HG03442 (cell line): Measurements from ENCODE around the gene ENAM.
A peak's percentile ranks its signal among the peaks of the same experiment; 100 is the strongest.
"Not testable (repeated sequence)": the region's sequence is repeated elsewhere in the genome, so short reads cannot be mapped to it uniquely, and the experiment has no call there.

Experiments used
- ATAC-seq: cut with Tn5 transposase; IDR thresholded peaks from one replicate; pipeline ENCODE4 v1.9.1; 2021; ENCODE audit warnings: mild to moderate bottlenecking, moderate library complexity; ENCODE audit not compliant: unreplicated experiment

ENAM gene

DNA sequence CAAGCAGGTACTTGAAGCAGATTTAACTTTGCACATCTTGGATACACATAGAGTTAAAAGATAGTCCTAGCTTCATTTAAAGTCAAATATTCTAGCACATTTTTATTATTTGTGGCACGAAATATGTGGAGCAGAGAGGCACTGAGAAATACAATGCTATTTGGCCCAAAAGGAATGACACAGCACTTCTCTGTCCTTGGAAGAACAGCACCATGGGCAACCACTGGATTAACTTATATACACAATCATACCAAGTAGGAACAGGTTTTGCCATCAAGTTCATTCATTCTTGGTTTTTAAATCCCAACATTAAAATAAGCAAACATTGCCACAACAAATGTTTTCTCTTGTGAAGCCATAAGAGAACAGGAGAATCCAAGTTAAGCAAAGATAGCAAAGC is 924 bp upstream of the ENAM start:
- no peak for ATAC-seq

DNA sequence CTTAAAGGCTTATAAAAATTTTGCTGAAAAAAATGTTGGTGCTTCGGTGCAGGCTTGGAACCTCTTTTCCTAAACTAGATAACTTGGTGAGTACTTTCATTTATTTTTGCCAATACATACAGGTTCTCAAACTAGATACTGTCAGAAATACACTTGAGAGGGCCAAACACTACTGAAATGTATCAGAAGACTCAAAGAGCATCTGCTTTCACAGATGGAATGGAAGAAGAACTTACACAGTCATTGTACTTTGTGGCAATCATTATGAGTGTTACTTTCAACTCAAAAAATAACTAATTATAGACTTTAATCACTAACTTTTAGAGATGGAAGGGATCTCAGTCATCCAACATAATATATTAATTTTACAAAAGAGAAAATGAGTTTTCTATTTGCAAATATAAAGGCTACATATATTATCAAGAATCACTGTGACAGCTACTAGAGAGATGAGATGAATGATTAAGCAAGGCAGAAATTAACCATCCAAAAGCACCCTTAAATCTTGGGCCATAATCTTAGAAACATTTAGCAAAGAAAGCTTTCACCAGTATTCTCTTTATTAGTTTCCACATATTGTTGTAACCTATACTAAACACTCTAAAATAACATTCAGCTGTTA is 1.0 kb downstream of the ENAM start:
- peak; percentile 83 for ATAC-seq

DNA sequence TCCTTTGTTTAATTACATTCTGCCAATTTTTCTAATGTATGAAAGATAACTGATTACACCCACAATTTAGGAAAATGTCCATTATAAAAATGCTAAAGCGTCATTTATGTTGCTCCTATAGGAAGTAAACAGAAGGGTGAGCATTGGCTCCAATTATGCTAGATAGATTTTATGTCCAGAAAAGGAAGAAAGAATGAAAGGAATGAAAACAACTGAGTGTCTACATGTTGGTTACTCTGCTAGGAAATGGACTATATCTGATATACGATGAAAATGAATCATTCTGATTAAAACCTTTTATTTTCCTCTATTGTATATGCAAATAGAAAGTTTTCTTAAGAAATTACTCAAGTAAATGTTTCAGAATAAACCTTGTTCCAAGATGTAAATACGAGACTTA is 1.6 kb downstream of the ENAM start:
- no peak for ATAC-seq

DNA sequence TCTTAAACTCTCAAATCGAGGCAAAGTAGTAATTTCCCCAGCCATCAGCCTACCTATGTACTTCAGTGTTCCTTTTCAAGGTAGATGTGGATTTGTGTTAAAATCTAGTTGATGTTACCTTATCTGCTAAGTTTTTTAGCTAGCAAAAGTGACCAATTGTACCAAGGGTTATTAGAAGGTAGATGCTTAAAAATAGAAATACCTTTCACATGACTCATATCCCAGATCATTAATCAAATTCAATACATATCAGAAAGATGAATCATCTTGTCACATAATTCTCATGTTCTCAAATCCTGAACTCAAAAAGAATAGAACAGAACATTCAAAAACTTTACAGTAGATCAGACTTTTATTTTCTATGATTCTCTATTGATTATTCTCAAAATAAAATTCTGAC is 3.5 kb downstream of the ENAM start:
- no peak for ATAC-seq

DNA sequence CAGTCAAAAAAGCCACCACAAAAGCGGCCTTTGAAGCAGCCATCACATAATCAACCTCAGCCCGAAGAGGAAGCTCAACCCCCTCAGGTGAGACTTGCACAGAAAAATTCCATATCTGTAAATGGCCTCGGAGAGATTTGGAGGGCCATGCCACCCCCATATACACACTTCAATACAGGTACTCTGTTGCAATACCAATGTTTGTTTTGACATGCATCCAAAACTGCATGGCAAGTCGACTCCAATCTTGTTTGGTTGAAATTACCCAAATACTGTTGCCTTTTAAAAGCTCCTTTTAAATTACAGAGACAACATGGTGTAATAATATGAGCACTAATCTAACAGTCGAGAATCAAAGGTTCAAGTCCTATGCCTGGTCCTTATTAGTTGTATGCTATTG is 5.9 kb downstream of the ENAM start:
- ATAC-seq = no peak

DNA sequence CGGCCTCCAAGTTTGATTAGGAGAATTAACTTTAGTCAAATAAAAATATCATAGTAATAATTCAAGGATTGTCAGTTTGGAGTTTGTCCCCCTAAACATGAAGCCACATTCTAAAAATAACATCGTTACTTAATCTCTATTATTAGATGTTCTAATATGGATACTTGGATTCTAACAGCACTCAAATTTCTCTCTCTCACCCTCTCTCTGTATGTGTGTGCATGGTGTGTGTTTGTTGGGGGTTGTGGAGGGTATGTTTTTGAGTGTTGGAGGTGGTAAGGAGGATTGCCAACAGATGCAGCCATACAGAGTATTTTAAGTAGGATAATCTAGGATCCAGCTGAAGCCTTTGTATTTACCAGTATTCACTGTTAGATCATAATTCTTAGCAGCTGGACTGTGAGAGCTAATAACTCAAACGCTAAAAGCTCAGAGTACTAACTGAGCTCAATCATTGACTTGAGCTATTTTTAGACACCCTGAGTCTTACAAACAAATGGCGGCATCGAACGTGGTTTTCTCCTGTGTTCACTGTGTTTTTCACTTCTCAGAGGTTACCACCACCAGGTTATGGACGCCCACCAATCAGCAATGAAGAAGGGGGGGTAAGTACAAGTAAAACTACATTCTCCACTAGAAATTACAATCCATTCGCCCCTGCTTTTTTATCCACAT is 8.8 kb downstream of the ENAM start:
- ATAC-seq = peak; percentile 35

DNA sequence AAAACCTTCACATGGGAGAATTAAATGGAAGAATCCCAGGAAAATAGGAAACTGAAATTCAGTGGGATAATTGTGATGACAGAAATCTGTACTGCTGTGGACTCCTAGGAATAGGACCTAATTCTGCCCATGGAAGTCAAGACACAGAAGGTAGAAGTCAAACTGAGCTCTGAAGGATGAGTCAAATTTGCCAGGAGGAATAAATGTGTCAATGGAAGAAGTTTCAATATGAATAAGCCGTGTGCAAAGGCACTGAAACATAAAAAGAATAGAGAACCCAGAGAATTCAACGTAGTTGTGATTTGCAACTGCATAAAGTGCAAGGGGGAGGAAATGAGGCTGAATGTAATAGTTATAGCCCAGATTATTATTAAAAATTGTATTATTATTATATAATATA is 11.6 kb downstream of the ENAM start:
- ATAC-seq = peak; percentile 80

DNA sequence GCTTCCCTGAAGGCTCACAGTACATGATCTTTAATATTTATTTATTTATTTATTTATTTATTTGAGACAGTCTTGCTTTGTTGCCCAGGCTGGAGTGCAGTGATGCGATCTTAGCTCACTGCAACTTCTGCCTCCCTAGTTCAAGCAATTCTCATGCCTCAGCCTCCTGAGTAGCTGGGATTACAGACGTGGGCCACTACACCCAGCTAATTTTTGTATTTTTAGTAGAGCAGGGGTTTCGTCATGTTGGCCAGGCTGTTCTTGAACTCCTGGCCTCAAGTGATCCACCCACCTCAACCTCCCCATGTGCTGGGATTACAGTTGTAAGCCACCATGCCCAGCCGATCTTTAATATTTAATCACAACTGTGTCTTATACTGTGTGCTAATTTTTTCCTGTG is 22.2 kb downstream of the ENAM start:
- ATAC-seq = not testable (repeated sequence)

DNA sequence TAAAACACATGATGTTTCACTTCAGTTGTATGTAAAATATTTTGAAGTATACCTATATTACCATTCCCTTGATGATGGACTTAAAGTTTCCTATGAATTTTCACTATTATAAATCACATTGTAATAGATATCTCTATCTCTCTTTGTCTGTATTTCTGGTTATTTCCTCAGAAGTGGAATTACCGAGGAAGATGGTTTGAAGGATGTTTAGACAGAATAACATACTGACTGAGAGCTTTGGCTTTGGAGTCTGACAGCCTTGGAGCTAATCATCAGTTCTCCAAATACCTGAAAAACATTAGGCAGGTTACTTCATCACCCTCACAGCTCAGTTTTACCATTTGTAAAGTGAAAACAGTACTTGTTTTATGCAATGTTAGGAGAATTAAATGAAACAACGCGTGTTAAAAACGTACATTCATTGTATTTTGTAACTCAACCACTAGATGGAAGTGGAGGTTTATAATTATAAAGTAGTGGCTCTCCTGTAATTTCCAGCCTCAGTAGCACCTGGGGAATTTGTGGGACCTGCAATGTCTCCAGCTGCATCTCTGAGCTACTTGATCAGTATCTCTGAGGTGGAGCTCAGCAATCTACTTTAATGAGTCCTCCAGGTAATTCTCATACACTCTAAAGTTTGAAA is 23.4 kb downstream of the ENAM start:
- no peak for ATAC-seq

DNA sequence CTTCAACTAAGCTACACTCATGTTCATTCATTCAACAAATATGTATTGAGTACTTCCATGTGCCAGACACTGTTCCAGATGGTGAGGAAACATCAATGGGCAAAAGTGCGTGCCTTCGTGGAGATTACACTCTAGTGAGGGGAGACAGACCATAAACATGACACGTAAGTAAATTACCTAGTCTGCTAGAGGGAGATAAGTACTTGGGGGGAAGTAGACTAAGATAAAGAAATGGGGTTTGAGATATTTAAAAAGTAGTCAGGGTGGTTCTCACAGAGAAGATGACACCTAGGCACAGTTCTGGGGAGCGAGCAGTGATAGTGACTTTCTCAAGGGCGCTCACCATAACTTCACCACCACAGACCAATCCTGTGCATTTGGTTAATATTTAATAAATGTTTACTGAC is 26.1 kb downstream of the ENAM start:
- ATAC-seq = no peak

DNA sequence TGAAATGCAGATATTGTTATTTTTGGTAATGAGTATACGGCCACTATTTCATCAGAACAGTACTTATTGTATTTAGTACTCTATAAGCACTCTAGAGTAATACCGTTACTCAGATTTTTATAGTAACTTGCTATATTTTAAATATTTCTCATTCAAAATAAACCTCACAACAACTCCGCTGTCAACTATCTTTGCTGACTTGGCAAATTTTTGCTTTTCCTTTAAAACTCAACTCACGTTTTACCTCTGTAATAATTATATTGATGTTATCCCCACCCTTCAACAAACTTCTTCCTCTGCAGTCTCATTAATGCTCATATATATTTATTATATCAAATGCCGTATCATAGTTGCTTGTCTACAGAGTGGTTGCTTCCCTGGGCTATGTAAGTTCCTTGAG is 28.8 kb downstream of the ENAM start:
- no peak for ATAC-seq

DNA sequence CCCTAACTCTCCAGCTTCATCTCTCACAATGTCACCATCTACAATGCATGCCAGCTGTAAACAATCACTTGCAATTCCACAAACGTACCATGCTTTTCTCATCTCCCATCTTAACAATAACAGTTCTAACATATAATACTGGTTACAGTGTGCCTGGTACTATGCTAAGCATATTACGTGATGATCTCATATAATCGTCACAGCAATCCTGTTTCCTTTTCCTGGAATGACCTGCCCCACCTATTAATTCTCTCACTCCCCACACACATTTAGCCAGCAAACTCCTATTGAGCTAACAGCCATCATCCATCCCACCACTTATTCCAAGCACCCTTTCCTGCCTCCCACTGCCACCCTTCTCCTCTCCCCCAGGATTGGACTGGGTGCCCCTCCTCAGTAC is 29.9 kb downstream of the ENAM start:
- ATAC-seq = no peak

DNA sequence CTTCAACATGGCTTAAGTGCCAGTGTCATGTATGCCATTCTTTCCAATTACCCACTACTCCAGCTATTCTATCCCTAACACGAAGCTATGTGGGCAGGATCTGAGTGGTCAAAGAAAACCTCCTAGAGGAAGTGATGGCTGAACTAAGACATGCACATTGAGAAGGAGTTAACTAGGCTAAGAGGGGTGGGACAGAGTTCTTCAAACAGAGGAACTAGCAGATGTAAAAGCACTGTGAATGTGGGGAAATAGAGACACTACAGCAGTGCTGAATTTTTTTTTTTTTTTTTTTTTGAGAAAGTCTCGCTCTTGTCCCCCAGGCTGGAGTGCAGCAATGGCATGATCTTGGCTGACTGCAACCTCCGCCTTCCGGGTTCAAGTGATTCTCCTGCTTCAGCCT is 31.6 kb downstream of the ENAM start:
- no peak for ATAC-seq

DNA sequence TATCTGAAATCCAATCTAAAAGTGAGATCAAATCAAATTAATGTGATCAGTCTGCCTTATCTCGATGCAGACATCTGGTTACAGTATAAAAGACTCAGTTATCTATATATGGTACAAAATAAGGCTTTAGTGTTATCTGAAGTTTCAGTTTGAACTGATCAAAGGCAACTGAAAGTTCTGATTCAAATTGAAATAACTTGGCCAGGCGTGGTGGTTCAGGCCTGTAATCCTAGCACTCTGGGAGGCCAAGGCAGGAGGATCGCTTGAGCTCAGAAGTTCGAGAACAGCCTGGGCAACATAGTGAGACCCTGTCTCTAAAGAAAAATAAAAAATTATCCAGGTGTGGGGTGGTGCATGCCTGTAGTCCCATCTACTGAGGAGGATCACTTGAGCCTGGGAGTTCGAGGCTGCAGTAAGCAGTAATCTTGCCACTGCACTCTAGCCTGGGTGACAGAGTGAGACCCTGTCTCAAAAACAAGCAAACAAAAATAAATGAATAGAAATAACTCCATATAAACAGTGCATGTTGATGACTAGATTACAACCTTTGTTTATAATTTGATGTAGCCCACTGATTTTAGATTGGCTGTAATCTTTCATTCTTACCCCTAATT is 32.9 kb downstream of the ENAM start:
- ATAC-seq = peak; percentile 95

DNA sequence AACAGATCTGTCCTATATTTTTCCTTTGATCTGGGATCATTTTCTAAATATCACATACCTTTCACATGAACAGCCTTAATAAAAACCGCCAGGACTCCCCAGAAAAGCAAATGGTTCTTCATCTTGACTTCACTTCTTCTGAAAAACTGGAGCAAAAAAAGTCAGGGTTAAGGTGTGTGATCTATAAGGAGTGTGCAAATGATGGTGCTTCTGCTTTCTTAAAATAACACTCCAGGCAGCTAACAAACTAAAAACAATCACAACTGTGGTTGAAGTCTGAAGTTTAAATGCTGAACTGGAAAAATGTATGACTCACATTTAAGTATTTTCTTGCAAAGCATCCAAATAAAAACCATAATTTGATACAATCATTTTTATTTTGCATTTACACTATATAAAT is 37.8 kb downstream of the ENAM start, which contains the start of gene JCHAIN:
Gene JCHAIN (minus strand): TSS at position 140 of the 400 bp plus-strand sequence. CDS start 18 bp downstream, at position 122.
- ATAC-seq = peak; percentile 70

DNA sequence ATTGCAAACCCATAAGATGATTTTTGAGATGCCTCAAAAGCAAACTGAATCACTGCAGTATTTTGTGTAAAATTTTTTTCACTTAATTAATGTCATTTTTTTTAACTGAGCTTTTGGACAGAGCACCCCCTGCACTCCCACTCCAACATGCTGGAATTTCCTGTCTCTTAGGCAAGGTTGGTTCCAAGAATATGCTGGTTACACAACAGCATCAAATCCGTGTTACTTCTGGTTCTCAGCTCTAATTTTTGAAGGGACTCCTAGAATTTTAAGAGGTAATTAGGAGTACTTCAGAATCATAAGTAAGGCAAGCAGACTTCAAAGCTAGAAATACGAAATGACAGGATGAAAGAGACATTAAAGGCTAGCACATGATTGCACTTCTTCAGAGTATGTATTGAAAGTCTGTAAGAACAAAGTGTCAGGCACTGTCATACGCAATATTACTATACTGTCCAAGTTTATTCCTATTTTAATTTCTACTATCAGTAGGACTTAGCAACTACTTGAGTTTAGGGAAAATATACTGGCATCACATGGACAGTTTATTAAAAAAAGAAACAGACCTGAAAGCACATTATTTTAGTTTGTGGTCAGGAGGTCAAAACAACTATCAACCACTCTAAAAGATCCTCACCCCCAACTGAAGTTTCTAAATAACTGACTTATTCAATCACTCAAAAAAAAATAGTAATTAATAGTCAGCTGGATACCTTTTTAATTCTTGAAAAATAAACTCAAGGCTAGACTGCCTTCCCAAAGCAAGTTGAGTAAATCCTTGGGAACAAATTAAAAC is 39.4 kb downstream of the ENAM start:
- peak; percentile 44 for ATAC-seq

DNA sequence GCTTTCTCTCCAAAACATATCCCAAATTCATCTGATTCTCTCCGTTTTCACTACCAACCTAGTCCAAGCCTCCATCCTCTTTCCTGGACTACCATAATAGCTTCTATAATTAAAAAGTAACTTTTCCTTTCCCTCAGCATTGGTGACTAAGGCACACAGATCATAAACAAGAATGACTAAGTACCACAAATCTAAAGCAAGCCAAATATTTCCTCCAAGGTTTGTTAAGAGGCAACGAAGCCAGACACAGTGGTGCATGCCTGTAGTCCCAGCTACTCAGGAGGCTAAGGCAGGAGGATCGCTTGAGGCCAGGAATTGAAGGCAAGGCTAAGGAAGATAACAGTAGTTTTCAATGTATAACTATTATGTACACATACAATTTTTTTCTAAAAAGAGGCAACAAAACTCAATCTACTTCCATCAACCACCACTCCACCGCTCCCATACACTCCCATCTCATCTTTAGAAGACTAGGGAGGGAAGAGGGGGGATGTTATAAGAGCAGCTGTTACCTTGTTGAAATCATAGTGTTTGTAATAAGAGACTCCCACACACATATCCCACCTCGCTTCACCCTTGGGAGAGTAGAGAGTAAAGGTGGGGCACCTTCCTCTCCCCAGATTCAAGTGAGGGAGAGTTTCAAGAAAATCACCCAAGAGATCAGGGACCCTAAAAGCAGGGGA is 41.9 kb downstream of the ENAM start:
- no peak for ATAC-seq

DNA sequence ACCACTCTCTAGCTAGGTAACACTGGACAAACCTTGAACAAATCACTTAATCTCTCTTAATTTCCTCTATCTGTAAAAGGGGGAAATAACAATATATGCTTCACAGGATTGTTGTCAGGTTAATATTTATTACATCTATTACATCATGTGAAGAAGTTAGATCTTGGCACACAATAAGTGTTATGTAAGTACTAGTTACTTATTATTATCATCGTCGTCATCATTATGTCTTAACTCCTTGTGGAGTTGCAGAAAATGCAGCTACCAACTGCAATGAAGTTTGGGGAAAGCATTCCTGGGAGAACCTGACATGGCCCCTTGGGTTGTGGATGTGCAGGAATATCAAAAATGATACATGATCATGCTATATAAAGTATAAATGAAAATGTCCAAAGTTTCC is 42.5 kb downstream of the ENAM start:
- ATAC-seq = no peak

DNA sequence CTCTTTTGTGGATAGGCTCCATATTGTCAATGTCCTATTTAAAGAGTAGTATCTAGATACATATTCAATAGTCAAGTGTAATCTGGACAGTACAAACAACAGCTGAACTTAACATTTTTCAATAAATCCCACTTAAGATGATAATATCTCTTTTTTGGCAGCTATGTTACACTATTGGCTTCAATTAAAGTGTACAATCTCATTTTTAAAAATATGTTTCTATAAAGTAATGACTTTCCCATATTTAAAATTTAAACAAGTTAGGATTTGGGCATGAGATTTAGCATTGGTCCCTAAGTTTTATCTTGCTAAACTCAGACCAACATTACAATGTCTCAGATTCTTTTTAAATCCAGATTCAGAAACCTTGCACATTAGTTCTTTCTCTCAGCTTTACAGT is 45.6 kb downstream of the ENAM start:
- no peak for ATAC-seq

DNA sequence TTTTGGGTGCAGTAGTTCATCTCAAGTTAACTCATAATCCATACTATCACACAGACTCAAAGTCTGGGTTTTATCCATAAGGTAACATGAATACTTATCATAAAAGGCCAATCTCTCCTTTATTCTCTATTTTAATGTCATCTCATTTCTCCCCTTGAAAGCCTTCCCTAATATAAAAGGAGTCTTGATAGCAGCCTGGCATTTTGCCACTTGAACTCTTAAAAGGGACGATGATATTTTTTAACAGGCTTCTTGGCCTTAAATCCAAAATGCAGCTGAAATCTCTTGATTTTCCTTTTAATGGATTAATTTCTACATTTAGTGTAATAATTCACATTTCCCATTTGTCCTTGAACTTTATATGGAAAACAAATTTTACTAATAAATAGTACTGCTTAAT is 46.2 kb downstream of the ENAM start:
- no peak for ATAC-seq
